ENCODE data around the gene KCNQ4.

DNA sequence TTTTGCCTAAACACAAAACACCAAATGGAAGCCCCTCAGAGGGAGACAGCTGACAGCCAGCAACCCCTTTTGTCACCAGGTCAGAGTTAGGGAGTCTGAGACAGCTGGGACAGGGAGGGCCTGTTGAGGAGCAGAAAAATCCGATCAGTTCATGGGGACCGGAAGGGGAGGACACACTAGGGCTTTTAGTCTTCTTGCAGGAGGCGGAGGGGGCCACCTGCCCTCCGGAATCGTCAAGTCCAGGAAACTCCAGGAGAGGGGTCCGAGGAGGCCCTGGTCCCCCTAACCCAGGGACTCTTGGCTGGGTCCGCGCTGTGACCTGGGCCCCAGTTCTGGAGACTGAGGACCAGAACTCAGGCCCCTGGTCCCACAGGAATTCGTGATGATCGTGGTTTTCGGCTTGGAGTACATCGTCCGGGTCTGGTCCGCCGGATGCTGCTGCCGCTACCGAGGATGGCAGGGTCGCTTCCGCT, 34.2 kb downstream of the KCNQ4 start:
- TF ChIP-seq CTCF (IDR thresholded peaks at IDR 0.05) (no peak), EZH2 (IDR thresholded peaks at IDR 0.05) (no peak), EZH2phosphoT487 (IDR thresholded peaks at IDR 0.05) (no peak)

All from neural progenitor cell (in vitro differentiated cells).